Esophagus muscularis mucosa (tissue), 4 donors: Measurements from ENCODE around the gene ZNF629.

Source experiments
- CTCF ChIP-seq, 3 experiments: fragments of 200-600 bp in 2 of 3; fragments of 450-650 bp in 1 of 3; sonication (generic) in 2 of 3; IDR thresholded peaks; one replicate each; pipeline ENCODE4 v1.5.1; 2017 to 2019; ENCODE audit warnings: antibody characterized with exemption in 3 of 3, mild to moderate bottlenecking in 2 of 3, moderate library complexity in 1 of 3
- EP300 ChIP-seq: sonication (generic); formaldehyde crosslinking; IDR thresholded peaks from one replicate; pipeline ENCODE4 v1.6.1; 2017; ENCODE audit warnings: antibody characterized with exemption
- POLR2A ChIP-seq: fragments of 450-650 bp; IDR thresholded peaks from one replicate; pipeline ENCODE4 v1.6.1; 2017; ENCODE audit warnings: antibody characterized with exemption, moderate library complexity, mild to moderate bottlenecking, low read depth
- POLR2AphosphoS5 ChIP-seq, 2 donors: sonication (generic); formaldehyde crosslinking; IDR thresholded peaks; one replicate each; pipeline ENCODE4 v1.6.1; 2017; ENCODE audit warnings: antibody characterized with exemption in 2 of 2

GRCh38 chr16:30736995-30737793 is 49.8 kb downstream of the ZNF629 start:
- TF ChIP-seq CTCF (IDR thresholded peaks at IDR 0.05), result no peak
- TF ChIP-seq POLR2AphosphoS5 (IDR thresholded peaks at IDR 0.05), result no peak
- TF ChIP-seq POLR2A, result no peak
- no peak for TF ChIP-seq EP300
